Glutamatergic neuron (in vitro differentiated cells): ENCODE measurements around the gene DDX25. TPM values are rescaled to one million over a fixed set of nuclear protein-coding genes. Genes with fewer than 3 reads are reported as not detected.
A peak's percentile ranks its signal among the peaks of the same experiment; 100 is the strongest.

ENCODE experiments used
- DNase-seq: peaks from one replicate; pipeline ENCODE4 v3.0.0; 2022
- H3K27ac Mint-ChIP-seq: one replicate; pipeline ENCODE4 v1.8.0; 2020; ENCODE audit warnings: mild to moderate bottlenecking, mixed read lengths, inconsistent platforms; ENCODE audit not compliant: unreplicated experiment
- H3K27me3 Mint-ChIP-seq: one replicate; pipeline ENCODE4 v1.8.0; 2020; ENCODE audit warnings: mild to moderate bottlenecking, moderate library complexity, mixed read lengths, inconsistent platforms; ENCODE audit not compliant: unreplicated experiment
- H3K36me3 Mint-ChIP-seq: one replicate; pipeline ENCODE4 v1.8.0; 2020; ENCODE audit warnings: mild to moderate bottlenecking, mixed read lengths, inconsistent platforms; ENCODE audit not compliant: unreplicated experiment
- H3K4me1 Mint-ChIP-seq: one replicate; pipeline ENCODE4 v1.8.0; 2020; ENCODE audit warnings: mild to moderate bottlenecking, low read depth, mixed read lengths, inconsistent platforms; ENCODE audit not compliant: unreplicated experiment
- H3K4me3 Mint-ChIP-seq: one replicate; pipeline ENCODE4 v1.8.0; 2020; ENCODE audit warnings: mild to moderate bottlenecking, mixed read lengths, inconsistent platforms; ENCODE audit not compliant: unreplicated experiment
- H3K9me3 Mint-ChIP-seq: one replicate; pipeline ENCODE4 v1.8.0; 2020; ENCODE audit warnings: mild to moderate bottlenecking, moderate library complexity, mixed read lengths, inconsistent platforms; ENCODE audit not compliant: unreplicated experiment
- CTCF ChIP-seq: fragments of 200-600 bp; sonication (generic); IDR thresholded peaks from one replicate; pipeline ENCODE4 v1.5.0; 2021; ENCODE audit not compliant: partially characterized antibody, unreplicated experiment
- total RNA-seq: library from RNA; stranded (reverse); fragmentation: NEBNext Ultra II Directional; extraction: Animal tissue kit (Norgen Biotek cat#: 25700); gene quantifications from one replicate; pipeline ENCODE4 v1.2.1, GENCODE V29; 2021; ENCODE audit not compliant: unreplicated experiment

The DDX25 gene
- total RNA-seq, 1 donor from 2014 or later, result 11.3 TPM

GRCh38 chr11:125941619-125942611 lies 37.6 kb downstream of the DDX25 start:
- Mint-ChIP-seq H3K4me3 (peak overlapping the region; percentile 72), H3K4me1 (peaks cover 24% of the 10 kb centered on the region), H3K27me3 (peaks cover 13% of the 10 kb centered on the region), H3K36me3 (no peaks in the 10 kb centered on the region), H3K27ac (peak overlapping the region; percentile 94), H3K9me3 (peaks cover 11% of the 10 kb centered on the region)
- DNase-seq, result peak; percentile 88
- peak; percentile 64 for TF ChIP-seq CTCF

GRCh38 chr11:125942771-125943428 lies 38.6 kb downstream of the DDX25 start:
- Mint-ChIP-seq H3K27me3 (peaks cover 13% of the 10 kb centered on the region), H3K36me3 (no peaks in the 10 kb centered on the region), H3K27ac (peak overlapping the region; percentile 94), H3K4me1 (peaks cover 24% of the 10 kb centered on the region), H3K4me3 (peak overlapping the region; percentile 72), H3K9me3 (peaks cover 11% of the 10 kb centered on the region)
- TF ChIP-seq CTCF, result no peak
- no peak for DNase-seq

- Mint-ChIP-seq H3K4me3 (no peak overlapping the region), H3K4me1 (peaks cover 24% of the 10 kb centered on the region), H3K27ac (no peak overlapping the region), H3K9me3 (peaks cover 11% of the 10 kb centered on the region), H3K36me3 (no peaks in the 10 kb centered on the region), H3K27me3 (peaks cover 13% of the 10 kb centered on the region)
- no peak for TF ChIP-seq CTCF
- DNase-seq, result no peak
Observed at GRCh38 chr11:125943661-125944349, 39.5 kb downstream of the DDX25 start.

- H3K4me1 Mint-ChIP-seq, result peaks cover 20% of the 10 kb centered on the region
- H3K36me3 Mint-ChIP-seq, result peaks cover 4% of the 10 kb centered on the region
- DNase-seq, result no peak
- no peak overlapping the region for H3K4me3 Mint-ChIP-seq
- H3K9me3 Mint-ChIP-seq, result peaks cover 12% of the 10 kb centered on the region
- H3K27ac Mint-ChIP-seq, result no peak overlapping the region
- peaks cover 17% of the 10 kb centered on the region for H3K27me3 Mint-ChIP-seq
- no peak for TF ChIP-seq CTCF
Observed at GRCh38 chr11:125944350-125945010, 40.2 kb downstream of the DDX25 start.
